CD14-positive monocyte (primary cell): ENCODE data around the gene SLAMF9. TPM values are rescaled to one million over a fixed set of nuclear protein-coding genes. Genes with fewer than 3 reads are reported as not detected.

Source experiments
- DNase-seq, 3 donors: peaks; one replicate each; pipeline ENCODE4 v3.0.0-alpha.2; 2011 to 2022
- H2AFZ ChIP-seq: 2 replicates; pipeline ENCODE4 v1.6.0; 2012; ENCODE audit warnings: mild to moderate bottlenecking, low read depth, low read length, inconsistent platforms; ENCODE audit not compliant: insufficient read depth, poor library complexity, severe bottlenecking
- H3K27ac ChIP-seq, 2 donors: 1 replicate in 1 of 2; 2 replicates in 1 of 2; pipeline ENCODE4 v1.5.1; 2012 to 2013; ENCODE audit warnings: low read length in 2 of 2, control low read depth in 1 of 2, inconsistent platforms in 1 of 2, low read depth in 1 of 2, mild to moderate bottlenecking in 1 of 2
- H3K27me3 ChIP-seq, 2 donors: one replicate each; pipeline versions ENCODE4 v1.6.0 to v1.6.1; 2011 to 2013; ENCODE audit warnings: low read length in 2 of 2; ENCODE audit not compliant: control insufficient read depth in 2 of 2, insufficient read depth in 2 of 2
- H3K36me3 ChIP-seq, 2 donors: replicated peaks in 1 of 2; 1 replicate in 1 of 2; 2 replicates in 1 of 2; pipeline versions ENCODE4 v1.5.1 to v1.6.1; 2012 to 2013; ENCODE audit warnings: low read length in 2 of 2, control low read depth in 1 of 2, inconsistent platforms in 1 of 2, mild to moderate bottlenecking in 1 of 2; ENCODE audit not compliant: insufficient read depth in 2 of 2, control insufficient read depth in 1 of 2
- H3K4me1 ChIP-seq, 2 donors: 1 replicate in 1 of 2; 2 replicates in 1 of 2; pipeline versions ENCODE4 v1.5.1 to v1.6.1; 2012 to 2013; ENCODE audit warnings: low read length in 2 of 2, control low read depth in 1 of 2, inconsistent platforms in 1 of 2, mild to moderate bottlenecking in 1 of 2, moderate library complexity in 1 of 2; ENCODE audit not compliant: insufficient read depth in 2 of 2, control insufficient read depth in 1 of 2
- H3K4me2 ChIP-seq: replicated peaks from 2 replicates; pipeline ENCODE3; 2012; ENCODE audit warnings: low read length, moderate library complexity, mild to moderate bottlenecking; ENCODE audit not compliant: poor library complexity, severe bottlenecking; ENCODE audit errors: extremely low read depth
- H3K4me3 ChIP-seq, 3 experiments: fragments of 200-600 bp in 1 of 3; sonication (generic) in 1 of 3; replicated peaks in 1 of 3; 1 replicate in 2 of 3; 2 replicates in 1 of 3; pipeline ENCODE4 v1.5.1; 2011 to 2013; ENCODE audit warnings: low read length in 3 of 3, mild to moderate bottlenecking in 3 of 3, control low read depth in 2 of 3, low read depth in 2 of 3, inconsistent platforms in 1 of 3, moderate library complexity in 1 of 3
- H3K79me2 ChIP-seq: 2 replicates; pipeline ENCODE4 v1.6.0; 2012; ENCODE audit warnings: mild to moderate bottlenecking, control low read depth, inconsistent platforms, low read length, moderate library complexity; ENCODE audit not compliant: insufficient read depth
- H3K9ac ChIP-seq: 2 replicates; pipeline ENCODE4 v1.6.0; 2017; ENCODE audit warnings: low read length, mild to moderate bottlenecking; ENCODE audit not compliant: insufficient read depth, poor library complexity, severe bottlenecking
- H3K9me3 ChIP-seq, 2 donors: replicated peaks in 1 of 2; 1 replicate in 1 of 2; 2 replicates in 1 of 2; pipeline versions ENCODE4 v1.5.1 to v1.6.1; 2012 to 2013; ENCODE audit warnings: low read length in 2 of 2, control low read depth in 1 of 2; ENCODE audit not compliant: control insufficient read depth in 1 of 2, insufficient read depth in 1 of 2
- H4K20me1 ChIP-seq: 2 replicates; pipeline ENCODE4 v1.6.0; 2012; ENCODE audit warnings: mild to moderate bottlenecking, low read length, control low read depth, moderate library complexity; ENCODE audit not compliant: insufficient read depth
- H3K27ac Mint-ChIP-seq, 7 donors: one replicate each; pipeline ENCODE4 v1.8.0; 2020; ENCODE audit warnings: mild to moderate bottlenecking in 7 of 7, mixed read lengths in 7 of 7, moderate library complexity in 6 of 7, inconsistent platforms in 2 of 7
- H3K27me3 Mint-ChIP-seq, 3 donors: one replicate each; pipeline ENCODE4 v1.8.0; 2021 to 2022; ENCODE audit warnings: low read depth in 3 of 3, mild to moderate bottlenecking in 3 of 3, mixed read lengths in 3 of 3, moderate library complexity in 3 of 3, inconsistent platforms in 1 of 3
- H3K36me3 Mint-ChIP-seq, 2 donors: one replicate each; pipeline ENCODE4 v1.8.0; 2020; ENCODE audit warnings: mixed read lengths in 2 of 2, inconsistent platforms in 1 of 2, mild to moderate bottlenecking in 1 of 2
- H3K4me1 Mint-ChIP-seq: one replicate; pipeline ENCODE4 v1.8.0; 2020; ENCODE audit warnings: mild to moderate bottlenecking, mixed read lengths
- H3K4me3 Mint-ChIP-seq, 2 donors: one replicate each; pipeline ENCODE4 v1.8.0; 2020; ENCODE audit warnings: mild to moderate bottlenecking in 2 of 2, mixed read lengths in 2 of 2, moderate library complexity in 1 of 2
- H3K9me3 Mint-ChIP-seq, 7 donors: one replicate each; pipeline ENCODE4 v1.8.0; 2020 to 2022; ENCODE audit warnings: mixed read lengths in 7 of 7, mild to moderate bottlenecking in 6 of 7, moderate library complexity in 6 of 7, inconsistent platforms in 2 of 7
- CTCF ChIP-seq: fragments of 200-600 bp; IDR thresholded peaks from one replicate; pipeline ENCODE4 v1.8.0; 2022; ENCODE audit warnings: antibody characterized with exemption, mild to moderate bottlenecking
- WGBS: methylation state at CpG from one replicate; pipeline ENCODE4 v1.1.5; 2013; ENCODE audit warnings: missing lambda C conversion rate; ENCODE audit not compliant: insufficient coverage; 5-methylcytosine and 5-hydroxymethylcytosine counted together
- intact Hi-C, 2 donors: fragments of 100-400 bp; cut with micrococcal nuclease; formaldehyde crosslinking; loops; one replicate each; pipeline versions ENCODE4 v1.15.0 to v1.15.1; 2023
- polyA plus RNA-seq, 3 donors: library from polyadenylated mRNA; depleted of rRNA in 1 of 3; unstranded in 2 of 3; stranded (reverse) in 1 of 3; fragments of 300-500 nt in 2 of 3; fragments of >200 nt in 1 of 3; fragmentation: Illumina TruSeq in 2 of 3; gene quantifications; 1 replicate in 2 of 3; 2 replicates in 1 of 3; pipeline ENCODE4 v1.2.3, GENCODE V29; 2012 to 2021

Gene SLAMF9
- polyA plus RNA-seq, 3 donors: 0.17 TPM; not detected in 2

GRCh38 chr1:159949981-159950381 is 4.1 kb downstream of the SLAMF9 start:
- H3K4me2 ChIP-seq: no peak overlapping the region
- no peak for TF ChIP-seq CTCF
- H3K79me2 ChIP-seq: no peaks in the 10 kb centered on the region
- H3K27ac Mint-ChIP-seq: no peak overlapping the region
- no peaks in the 10 kb centered on the region for H4K20me1 ChIP-seq
- peaks cover 0 to 7% of the 10 kb centered on the region in 2 donors for H3K36me3 Mint-ChIP-seq
- H3K27ac ChIP-seq: no peak overlapping the region
- H3K9ac ChIP-seq: no peak overlapping the region
- H3K27me3 Mint-ChIP-seq: peaks cover 10 to 26% (median 12%) of the 10 kb centered on the region in 3 donors
- peaks cover 0 to 4% (median 0%) of the 10 kb centered on the region in 7 donors for H3K9me3 Mint-ChIP-seq
- H2AFZ ChIP-seq: no peak overlapping the region
- no peaks in the 10 kb centered on the region for H3K9me3 ChIP-seq
- no peaks in the 10 kb centered on the region for H3K36me3 ChIP-seq
- H3K4me3 ChIP-seq: no peak overlapping the region
- H3K4me1 ChIP-seq: peaks cover 24 to 34% of the 10 kb centered on the region in 2 donors
- 100% methylated on average over 3 of the region's 4 CpGs for WGBS
- no peak overlapping the region for H3K4me3 Mint-ChIP-seq
- H3K27me3 ChIP-seq: peaks cover 3 to 15% of the 10 kb centered on the region in 2 donors
- H3K4me1 Mint-ChIP-seq: peaks cover 35% of the 10 kb centered on the region
- DNase-seq: no peak
- intact Hi-C loops: no loop called here

- no peak overlapping the region for H3K9ac ChIP-seq
- H3K27me3 ChIP-seq: peaks cover 6 to 23% of the 10 kb centered on the region in 2 donors
- intact Hi-C loops: no loop called here
- no peak for TF ChIP-seq CTCF
- WGBS: 82% methylated on average over 5 of the region's 6 CpGs
- no peaks in the 10 kb centered on the region for H3K36me3 ChIP-seq
- H3K4me3 ChIP-seq: no peak overlapping the region
- peak overlapping the region in 1 of 7 donors; percentile 43 for H3K27ac Mint-ChIP-seq
- H4K20me1 ChIP-seq: no peaks in the 10 kb centered on the region
- no peak overlapping the region for H2AFZ ChIP-seq
- peaks cover 0 to 8% (median 0%) of the 10 kb centered on the region in 7 donors for H3K9me3 Mint-ChIP-seq
- no peaks in the 10 kb centered on the region for H3K79me2 ChIP-seq
- H3K4me3 Mint-ChIP-seq: no peak overlapping the region
- H3K9me3 ChIP-seq: no peaks in the 10 kb centered on the region
- no peak overlapping the region for H3K27ac ChIP-seq
- peaks cover 27 to 38% of the 10 kb centered on the region in 2 donors for H3K4me1 ChIP-seq
- DNase-seq: no peak
- peaks cover 0 to 10% of the 10 kb centered on the region in 2 donors for H3K36me3 Mint-ChIP-seq
- H3K4me1 Mint-ChIP-seq: peaks cover 39% of the 10 kb centered on the region
- H3K4me2 ChIP-seq: no peak overlapping the region
- H3K27me3 Mint-ChIP-seq: peaks cover 19 to 34% (median 19%) of the 10 kb centered on the region in 3 donors
Observed at GRCh38 chr1:159949123-159949522, 4.9 kb downstream of the SLAMF9 start.
